K562 (cell line): ENCODE measurements around the gene ZNF346. TPM values are rescaled to one million over a fixed set of nuclear protein-coding genes. Genes with fewer than 3 reads are reported as not detected.

Experiments used
- IRF2 ChIP-seq: sonication (generic); formaldehyde crosslinking; IDR thresholded peaks from 2 replicates; pipeline ENCODE4 v1.8.1; 2022; ENCODE audit warnings: mild to moderate bottlenecking, missing genetic modification reagents
- KLF1 ChIP-seq: fragments of 450-650 bp; IDR thresholded peaks from 2 replicates; pipeline ENCODE4 v1.6.1; 2016; ENCODE audit warnings: missing genetic modification characterization, missing compliant biosample characterization
- MAX ChIP-seq: sonication (generic); formaldehyde crosslinking; IDR thresholded peaks from 2 replicates; pipeline ENCODE4 v1.9.0; 2022; ENCODE audit warnings: mild to moderate bottlenecking, missing genetic modification reagents
- POLR2G ChIP-seq: fragments of 200-400 bp; formaldehyde crosslinking; IDR thresholded peaks from 2 replicates; pipeline ENCODE4 v1.6.1; 2017; ENCODE audit warnings: low read depth, mild to moderate bottlenecking, antibody characterized with exemption, low read length, moderate library complexity
- SMAD4 ChIP-seq: fragments of 250-450 bp; sonication (Bioruptor Pico); conservative IDR thresholded peaks from 2 replicates; pipeline ENCODE4 v1.8.0; 2021; ENCODE audit warnings: inconsistent platforms, mild to moderate bottlenecking, moderate library complexity
- SOX6 ChIP-seq: fragments of 450-650 bp; IDR thresholded peaks from 2 replicates; pipeline ENCODE4 v1.6.1; 2014; ENCODE audit warnings: mild to moderate bottlenecking
- SRSF7 ChIP-seq: fragments of 200-400 bp; formaldehyde crosslinking; optimal IDR thresholded peaks from 2 replicates; pipeline ENCODE3; 2017; ENCODE audit warnings: mild to moderate bottlenecking, low read depth, low read length
- ZNF318 ChIP-seq, 2 experiments: fragments of 450-650 bp; IDR thresholded peaks; 2 replicates each; pipeline ENCODE4 v1.6.1; 2016; ENCODE audit warnings: mild to moderate bottlenecking in 2 of 2, borderline replicate concordance in 1 of 2, low read depth in 1 of 2, moderate library complexity in 1 of 2
- ZNF395 ChIP-seq: fragments of 200-800 bp; sonication (Bioruptor generic); IDR thresholded peaks from 2 replicates; pipeline ENCODE4 v1.6.1; 2017; ENCODE audit warnings: missing genetic modification characterization, missing compliant biosample characterization
- ZNF609 ChIP-seq: sonication (generic); formaldehyde crosslinking; IDR thresholded peaks from 2 replicates; pipeline ENCODE4 v1.8.1; 2023; ENCODE audit warnings: missing genetic modification reagents, mild to moderate bottlenecking, borderline replicate concordance
- polyA plus RNA-seq, 8 experiments: library from polyadenylated mRNA; depleted of rRNA in 4 of 8; stranded (reverse) in 5 of 8; unstranded in 3 of 8; fragments of >200 nt; fragmentation: Nextera tagmentation in 2 of 8; fragmentation: Illumina TruSeq in 1 of 8; extraction: Ambion mirVana in 2 of 8; extraction: Trizol in 1 of 8; gene quantifications; 2 replicates each; pipeline versions ENCODE4 v1.2.1 to v1.2.3, GENCODE V29; 2011 to 2014; ENCODE audit warnings: inconsistent platforms in 1 of 8, missing spikeins in 1 of 8
- total RNA-seq, 7 experiments: library from RNA; depleted of rRNA in 6 of 7; stranded (reverse); fragments of >200 nt in 6 of 7; fragmentation: Illumina TruSeq in 2 of 7; extraction: Trizol in 2 of 7; gene quantifications; 2 replicates each; pipeline versions ENCODE4 v1.2.1 to v1.2.3, GENCODE V29; 2011 to 2021; ENCODE audit warnings: low replicate concordance in 1 of 7

ZNF346 gene
- total and polyA plus RNA-seq, 9 of the 15 experiments (the other 6 are each of a cell fraction or from before 2014, with no cell fraction given): 5.0 to 25.1 (median 20.1) TPM

- TF ChIP-seq ZNF318 (IDR thresholded peaks at IDR 0.05; ENCODE audit: borderline replicate concordance in 1 of 2, low read depth in 1 of 2) (no peak), ZNF395 (CRISPR knock-in tag) (no peak), POLR2G (no peak), ZNF609 (no peak; the same call in 1 of the 2 replicates), SMAD4 (CRISPR knock-in tag) (peak; percentile 86), SOX6 (peak; percentile 44; the same call in 1 of the 2 replicates), IRF2 (CRISPR knock-in tag) (no peak), MAX (CRISPR knock-in tag) (no peak), KLF1 (no peak), SRSF7 (no peak)
These were observed 16.8 kb upstream of the ZNF346 start (continued) for GRCh38 chr5:177005619-177006264.
